Measurements from ENCODE around the gene RCBTB2. TPM values are rescaled to one million over a fixed set of nuclear protein-coding genes. Genes with fewer than 3 reads are reported as not detected.

Gene RCBTB2
- total RNA-seq, 2 experiments from 2014 or later = 18.3 to 21.5 TPM

DNA sequence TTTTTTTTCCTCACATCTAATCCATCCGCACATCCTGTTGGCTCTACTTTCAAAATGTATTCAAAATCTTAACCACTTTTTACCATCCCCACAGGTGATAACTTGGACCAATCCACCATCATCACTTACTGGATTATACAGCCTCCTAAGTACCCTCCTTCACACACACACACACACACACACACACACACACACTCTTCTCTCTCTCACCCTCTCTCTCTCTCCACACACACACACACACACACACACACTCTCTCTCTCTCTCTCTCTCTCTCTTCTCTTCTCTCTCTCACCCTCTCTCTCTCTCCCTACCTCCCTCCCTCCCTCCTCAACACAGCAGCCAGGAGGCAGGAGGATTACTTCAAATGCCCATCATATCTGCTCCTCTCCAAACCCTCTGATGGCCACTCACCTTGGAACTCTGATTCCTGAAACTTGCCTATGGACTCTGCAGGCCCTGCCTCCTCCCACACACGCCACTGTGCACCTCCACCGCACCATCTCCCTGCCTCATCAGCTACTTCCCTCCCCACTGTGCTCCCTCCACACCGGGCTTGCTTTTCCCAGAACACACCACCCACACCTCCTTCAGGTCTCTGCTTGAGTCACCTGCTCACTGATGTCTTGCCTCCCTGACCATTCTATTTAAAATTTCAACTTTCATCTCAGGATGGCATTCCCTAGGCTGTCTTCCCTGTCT is 39.7 kb downstream of the RCBTB2 start:
- DNase-seq (peak; percentile 46), ATAC-seq (ENCODE audit: low read depth) (peak; percentile 27)
- no peak overlapping the region for H3K27ac Mint-ChIP-seq
- H3K4me1 Mint-ChIP-seq = peaks cover 45% of the 10 kb centered on the region
- H3K4me3 Mint-ChIP-seq = no peak overlapping the region
- POLR2A ChIA-PET = interaction anchor here (1.0 to 2.1 kb wide), 11 partner anchors 12 to 92 kb away, joined by 4 to 24 read pairs (median 7); partner anchors contain the start of genes LPAR6 and RCBTB2
- no peaks in the 10 kb centered on the region for H3K9me3 Mint-ChIP-seq
- peaks cover 25% of the 10 kb centered on the region for H3K36me3 Mint-ChIP-seq
- H3K27me3 Mint-ChIP-seq = no peaks in the 10 kb centered on the region

DNA sequence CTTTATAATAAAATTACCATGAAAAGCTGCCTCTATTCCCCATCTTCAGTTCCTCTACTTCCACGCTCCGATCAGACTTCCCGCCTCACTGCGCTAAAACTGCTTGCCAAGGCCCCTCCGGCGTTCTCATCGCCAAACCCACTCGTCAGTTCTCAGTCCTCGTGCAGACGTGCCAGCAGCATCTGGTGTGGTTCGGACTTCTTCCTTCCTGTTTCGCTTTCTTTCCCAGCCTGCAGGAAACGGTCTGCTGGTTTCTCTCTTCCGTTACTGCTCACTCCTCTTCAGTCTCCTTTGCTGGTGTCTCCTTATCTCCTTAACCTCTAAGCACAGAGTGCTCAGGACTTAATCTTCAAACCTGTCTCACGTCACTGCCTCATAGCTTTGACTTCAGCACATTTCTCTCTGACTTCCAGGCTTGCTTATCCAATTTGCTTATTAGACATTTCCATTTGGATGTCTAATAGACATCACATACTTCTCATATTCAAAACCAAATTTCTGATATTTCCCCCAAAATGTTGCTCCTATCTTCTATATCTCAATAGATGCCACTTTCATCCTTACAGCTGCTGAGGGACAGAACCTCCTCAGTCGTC is 40.3 kb downstream of the RCBTB2 start:
- Mint-ChIP-seq H3K27me3 (no peaks in the 10 kb centered on the region), H3K27ac (no peak overlapping the region), H3K9me3 (no peaks in the 10 kb centered on the region), H3K36me3 (peaks cover 29% of the 10 kb centered on the region), H3K4me3 (no peak overlapping the region), H3K4me1 (peaks cover 43% of the 10 kb centered on the region)
- POLR2A ChIA-PET = interaction anchor here (0.6 to 2.1 kb wide), 14 partner anchors 13 to 321 kb away, joined by 3 to 24 read pairs (median 4); partner anchors contain the start of genes LPAR6 and RCBTB2
- peak; percentile 85 for ATAC-seq (ENCODE audit: low read depth)
- peak; percentile 70 for DNase-seq

DNA sequence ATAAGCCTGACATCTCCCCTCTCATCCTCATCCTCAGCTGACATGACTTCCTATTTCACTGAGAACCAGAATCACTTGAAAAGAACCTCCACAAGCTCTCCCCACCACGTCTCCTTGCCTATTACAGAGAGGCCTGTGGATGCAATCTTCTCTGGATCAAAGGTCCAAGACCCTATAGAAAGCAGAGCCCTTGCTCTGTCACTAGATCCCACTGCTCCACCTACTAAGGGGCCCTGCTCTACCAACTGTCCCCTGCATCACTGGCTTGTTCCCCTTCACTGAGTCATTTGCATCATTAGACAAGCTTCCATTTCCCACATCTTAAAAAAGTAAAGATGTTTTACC is 40.8 kb downstream of the RCBTB2 start:
- Mint-ChIP-seq H3K36me3 (peaks cover 34% of the 10 kb centered on the region), H3K27ac (no peak overlapping the region), H3K9me3 (peaks cover 2% of the 10 kb centered on the region), H3K4me1 (peaks cover 41% of the 10 kb centered on the region), H3K27me3 (no peaks in the 10 kb centered on the region), H3K4me3 (no peak overlapping the region)
- POLR2A ChIA-PET = interaction anchor here (0.6 to 2.1 kb wide), 13 partner anchors 13 to 321 kb away, joined by 3 to 24 read pairs (median 4); partner anchors contain the start of genes LPAR6 and RCBTB2
- DNase-seq = no peak
- ATAC-seq (ENCODE audit: low read depth) = peak; percentile 45

DNA sequence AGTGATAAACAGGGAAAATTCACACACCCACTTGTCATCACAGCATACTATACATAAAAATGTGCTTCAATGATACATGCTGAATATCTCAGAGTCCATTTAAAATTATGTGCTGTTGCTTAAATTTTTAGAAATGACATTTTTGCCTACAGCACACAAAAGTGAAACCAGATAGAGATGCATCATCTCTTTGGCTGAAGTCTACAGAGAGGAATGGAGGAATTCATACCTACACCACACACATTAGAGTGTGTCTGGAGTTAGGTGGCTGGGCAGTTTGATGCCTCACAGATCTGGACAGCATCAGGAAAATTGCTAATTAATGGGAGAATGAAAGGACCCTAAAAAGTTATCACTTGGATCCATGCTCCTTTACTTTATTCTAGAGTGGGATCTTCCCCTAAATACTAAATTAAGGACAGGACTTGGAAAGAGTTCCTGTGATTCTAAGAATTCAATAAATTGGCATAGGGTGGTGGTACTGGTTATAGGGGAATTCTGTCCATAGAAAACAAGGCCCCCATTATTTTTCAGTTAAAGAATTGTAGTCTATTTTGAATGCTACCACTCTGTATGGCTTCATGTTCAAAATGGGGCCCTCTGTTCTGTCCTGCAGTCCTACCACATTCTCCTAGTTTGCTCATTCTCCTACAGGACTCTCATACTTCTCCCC is 41.3 kb downstream of the RCBTB2 start:
- Mint-ChIP-seq H3K4me1 (peaks cover 40% of the 10 kb centered on the region), H3K27me3 (no peaks in the 10 kb centered on the region), H3K27ac (no peak overlapping the region), H3K9me3 (peaks cover 2% of the 10 kb centered on the region), H3K36me3 (peaks cover 35% of the 10 kb centered on the region), H3K4me3 (no peak overlapping the region)
- POLR2A ChIA-PET = interaction anchor here (0.9 to 2.1 kb wide), 11 partner anchors 12 to 91 kb away, joined by 3 to 24 read pairs (median 6); partner anchors contain the start of genes LPAR6 and RCBTB2
- ATAC-seq (ENCODE audit: low read depth) (no peak), DNase-seq (no peak)

DNA sequence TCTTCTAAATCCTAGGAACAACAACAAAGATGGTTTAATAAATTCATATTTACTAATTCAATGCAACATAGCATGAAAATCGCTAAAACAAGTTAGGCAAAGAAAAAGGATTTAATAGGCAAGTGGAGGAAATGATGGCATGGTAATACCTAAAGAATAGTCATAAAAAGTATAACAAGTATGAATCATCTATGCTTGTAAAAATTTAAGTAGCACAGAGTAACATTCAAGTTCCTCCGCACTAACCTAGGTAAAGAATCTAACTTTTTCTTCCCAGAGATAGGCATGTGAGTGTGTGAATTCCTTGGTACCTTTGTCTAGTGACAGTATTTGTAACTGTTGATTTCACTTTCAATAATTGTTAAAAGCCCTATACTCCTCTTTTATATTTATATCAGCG is 42.6 kb downstream of the RCBTB2 start:
- H3K4me3 Mint-ChIP-seq = no peak overlapping the region
- peak overlapping the region; percentile 39 for H3K27ac Mint-ChIP-seq
- H3K9me3 Mint-ChIP-seq = peaks cover 3% of the 10 kb centered on the region
- H3K36me3 Mint-ChIP-seq = peaks cover 45% of the 10 kb centered on the region
- ATAC-seq (ENCODE audit: low read depth) = no peak
- no peaks in the 10 kb centered on the region for H3K27me3 Mint-ChIP-seq
- no peak for DNase-seq
- H3K4me1 Mint-ChIP-seq = peaks cover 37% of the 10 kb centered on the region
- POLR2A ChIA-PET = interaction anchor here (0.9 to 1.2 kb wide), 2 partner anchors 15 to 78 kb away, joined by 3 to 5 read pairs; partner anchors contain the start of gene LPAR6

DNA sequence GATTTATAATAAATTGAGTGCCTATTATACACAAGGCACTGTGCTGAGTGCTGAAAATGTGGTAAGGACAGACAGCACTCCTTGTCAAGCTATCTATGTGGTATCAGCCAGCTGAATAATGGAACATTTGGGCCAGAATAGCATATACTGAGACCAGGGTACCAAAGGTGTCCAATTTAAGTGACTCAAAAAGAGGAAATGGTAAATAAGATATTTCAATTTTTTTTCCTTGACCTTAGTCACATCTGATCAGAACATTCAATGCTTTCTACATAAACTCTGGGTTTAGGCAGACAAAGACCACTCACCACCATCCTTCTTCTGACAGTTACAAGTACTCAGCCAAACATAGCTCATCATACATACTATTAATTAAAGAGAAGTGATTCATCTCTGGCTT is 43.2 kb downstream of the RCBTB2 start:
- Mint-ChIP-seq H3K9me3 (peaks cover 3% of the 10 kb centered on the region), H3K27ac (peak overlapping the region; percentile 39), H3K4me3 (no peak overlapping the region), H3K27me3 (no peaks in the 10 kb centered on the region), H3K36me3 (peaks cover 50% of the 10 kb centered on the region), H3K4me1 (peaks cover 37% of the 10 kb centered on the region)
- no peak for ATAC-seq (ENCODE audit: low read depth)
- no peak for DNase-seq
- POLR2A ChIA-PET = interaction anchor here (0.9 to 1.2 kb wide), 2 partner anchors 16 to 77 kb away, joined by 3 to 5 read pairs; partner anchors contain the start of gene LPAR6

DNA sequence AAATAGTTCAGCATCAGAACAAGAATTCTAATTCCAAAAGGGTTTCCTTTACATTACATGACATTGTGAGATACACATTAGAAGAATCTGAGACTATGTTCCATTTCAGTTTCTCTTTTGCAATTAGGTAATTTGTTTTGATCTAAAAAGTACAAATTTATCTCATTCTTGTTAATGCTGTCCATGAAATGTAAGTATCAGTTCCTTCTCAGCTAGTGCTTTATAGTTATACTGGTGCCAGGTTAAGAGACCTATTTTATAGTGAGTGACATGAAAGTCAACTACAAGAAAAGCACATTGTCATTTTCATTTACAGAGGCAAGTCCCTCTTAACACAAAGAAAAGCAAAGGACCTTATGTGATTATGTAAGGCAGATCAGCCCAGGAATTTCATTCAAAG is 43.9 kb downstream of the RCBTB2 start:
- Mint-ChIP-seq H3K27me3 (no peaks in the 10 kb centered on the region), H3K36me3 (peaks cover 54% of the 10 kb centered on the region), H3K27ac (peak overlapping the region; percentile 66), H3K4me1 (peaks cover 37% of the 10 kb centered on the region), H3K9me3 (peaks cover 3% of the 10 kb centered on the region), H3K4me3 (no peak overlapping the region)
- no peak for ATAC-seq (ENCODE audit: low read depth)
- no peak for DNase-seq
- POLR2A ChIA-PET = interaction anchor here (1.2 kb wide), 1 partner anchor 76 kb away, joined by 3 read pairs; the partner anchor contains the start of gene LPAR6

DNA sequence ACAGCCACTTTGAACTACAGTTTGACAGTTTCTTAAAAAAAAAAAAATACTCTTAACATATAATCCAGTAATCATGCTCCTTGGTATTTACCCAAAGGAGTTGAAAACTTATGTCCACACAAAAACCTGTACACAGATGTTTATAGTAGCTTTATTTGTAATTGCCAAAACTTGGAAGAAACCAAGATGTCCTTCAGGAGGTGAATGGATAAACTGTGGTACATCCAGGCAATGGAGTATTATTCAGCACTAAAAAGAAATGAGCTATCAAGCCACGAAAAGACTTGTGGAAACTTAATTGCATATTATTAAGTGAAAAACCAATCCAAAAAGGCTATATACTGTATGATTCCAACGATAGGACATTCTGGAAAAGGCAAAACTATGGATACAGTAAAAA is 44.9 kb downstream of the RCBTB2 start:
- Mint-ChIP-seq H3K36me3 (peaks cover 62% of the 10 kb centered on the region), H3K9me3 (peaks cover 3% of the 10 kb centered on the region), H3K27ac (peak overlapping the region; percentile 15), H3K27me3 (no peaks in the 10 kb centered on the region), H3K4me1 (peaks cover 37% of the 10 kb centered on the region), H3K4me3 (peak overlapping the region; percentile 46)
- POLR2A ChIA-PET = interaction anchor here (0.6 kb wide), 1 partner anchor 44 kb away, joined by 3 read pairs; no protein-coding TSS in a partner anchor
- DNase-seq (no peak), ATAC-seq (ENCODE audit: low read depth) (no peak)

DNA sequence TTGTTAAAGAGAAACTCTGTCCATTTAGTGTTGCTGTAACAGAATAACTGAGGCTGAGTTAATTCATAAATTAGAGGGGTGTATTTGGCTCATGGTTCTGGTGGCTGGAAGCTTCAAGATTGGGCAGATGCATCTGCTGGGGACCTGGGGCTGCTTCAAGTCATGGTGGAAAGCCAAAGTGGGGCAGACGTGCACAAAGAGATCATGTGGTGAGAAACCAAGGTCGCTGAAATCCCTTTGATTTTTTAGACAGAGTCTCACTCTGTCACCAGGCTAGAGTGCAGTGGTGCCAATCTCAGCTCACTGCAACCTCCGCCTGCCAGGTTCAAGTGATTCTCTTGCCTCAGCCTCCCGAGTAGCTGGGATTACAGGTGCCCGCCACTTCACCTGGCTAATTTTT is 46.0 kb downstream of the RCBTB2 start:
- DNase-seq (no peak), ATAC-seq (ENCODE audit: low read depth) (peak; percentile 17)
- POLR2A ChIA-PET = interaction anchor here (0.9 kb wide), 1 partner anchor 486 kb away, joined by 6 read pairs; no protein-coding TSS in a partner anchor
- H3K36me3 Mint-ChIP-seq = peaks cover 70% of the 10 kb centered on the region
- peak overlapping the region; percentile 31 for H3K27ac Mint-ChIP-seq
- H3K9me3 Mint-ChIP-seq = peaks cover 3% of the 10 kb centered on the region
- H3K4me1 Mint-ChIP-seq = peaks cover 37% of the 10 kb centered on the region
- no peaks in the 10 kb centered on the region for H3K27me3 Mint-ChIP-seq
- peak overlapping the region; percentile 21 for H3K4me3 Mint-ChIP-seq

DNA sequence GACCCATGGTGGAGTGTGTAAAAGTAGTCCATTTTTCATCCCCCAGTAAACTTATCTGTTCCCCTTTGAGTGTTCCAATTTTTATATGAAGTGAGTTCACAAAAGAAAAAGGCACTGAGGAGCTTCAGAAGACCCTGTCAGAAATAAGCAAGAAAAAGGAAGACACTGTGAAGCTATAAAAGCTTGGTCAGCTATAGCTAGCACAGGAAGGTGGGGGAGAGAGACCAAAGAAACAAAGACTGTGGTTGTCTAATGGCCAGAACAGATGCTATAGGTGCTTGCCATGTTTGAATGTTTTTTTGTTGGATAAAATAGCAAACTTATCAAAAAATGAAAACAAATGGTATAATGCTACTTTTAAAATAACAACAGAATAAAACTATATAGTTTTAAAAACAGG is 46.5 kb downstream of the RCBTB2 start:
- H3K27ac Mint-ChIP-seq = peak overlapping the region; percentile 79
- peaks cover 72% of the 10 kb centered on the region for H3K36me3 Mint-ChIP-seq
- ATAC-seq (ENCODE audit: low read depth) (peak; percentile 21), DNase-seq (no peak)
- H3K9me3 Mint-ChIP-seq = peaks cover 3% of the 10 kb centered on the region
- POLR2A ChIA-PET = interaction anchor here (0.7 to 0.9 kb wide), 2 partner anchors 41 to 486 kb away, joined by 3 to 6 read pairs; no protein-coding TSS in a partner anchor
- no peaks in the 10 kb centered on the region for H3K27me3 Mint-ChIP-seq
- peaks cover 35% of the 10 kb centered on the region for H3K4me1 Mint-ChIP-seq
- H3K4me3 Mint-ChIP-seq = peak overlapping the region; percentile 38

DNA sequence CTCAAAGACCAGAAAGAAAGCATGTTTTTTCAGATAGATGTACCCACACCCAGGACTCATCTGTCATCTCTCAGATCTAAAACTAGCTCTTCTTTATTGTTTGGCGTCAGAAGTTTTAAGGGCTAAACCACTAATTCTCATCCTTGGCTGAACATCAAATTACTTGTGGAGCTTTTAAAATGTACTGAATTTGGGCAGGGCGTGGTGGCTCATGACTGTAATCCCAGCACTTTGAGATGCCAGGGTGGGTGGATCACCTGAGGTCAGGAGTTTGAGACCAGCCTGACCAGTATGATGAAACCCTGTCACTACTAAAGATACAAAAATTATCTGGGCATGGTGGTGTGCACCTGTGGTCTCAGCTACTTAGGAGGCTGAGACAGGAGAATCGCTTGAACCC is 47.4 kb downstream of the RCBTB2 start:
- DNase-seq = no peak
- POLR2A ChIA-PET = no interaction called here
- H3K27me3 Mint-ChIP-seq = no peaks in the 10 kb centered on the region
- peaks cover 3% of the 10 kb centered on the region for H3K9me3 Mint-ChIP-seq
- ATAC-seq (ENCODE audit: low read depth) = no peak
- peaks cover 28% of the 10 kb centered on the region for H3K4me1 Mint-ChIP-seq
- H3K4me3 Mint-ChIP-seq = no peak overlapping the region
- no peak overlapping the region for H3K27ac Mint-ChIP-seq
- H3K36me3 Mint-ChIP-seq = peaks cover 71% of the 10 kb centered on the region

DNA sequence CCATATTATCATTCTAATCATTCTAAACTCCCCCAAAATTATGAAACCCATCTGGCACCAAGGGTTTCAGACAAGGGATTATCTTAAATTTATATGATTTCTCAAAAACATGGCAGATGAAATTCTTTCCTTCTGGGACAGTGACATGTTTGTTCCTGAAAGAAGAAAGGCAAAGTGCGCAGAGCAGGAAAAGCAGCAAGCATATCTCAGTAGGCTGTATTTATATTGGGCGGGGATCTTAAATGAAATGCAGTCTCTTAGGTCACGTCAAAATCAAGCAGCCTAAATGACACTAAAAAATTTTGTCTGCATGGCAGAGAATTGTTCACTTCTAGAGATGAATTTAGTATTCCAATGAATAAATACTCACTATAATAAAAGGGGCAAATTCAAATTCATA is 49.3 kb downstream of the RCBTB2 start:
- Mint-ChIP-seq H3K27me3 (no peaks in the 10 kb centered on the region), H3K36me3 (peaks cover 70% of the 10 kb centered on the region), H3K27ac (no peak overlapping the region), H3K9me3 (peaks cover 3% of the 10 kb centered on the region), H3K4me1 (peaks cover 16% of the 10 kb centered on the region), H3K4me3 (no peak overlapping the region)
- ATAC-seq (ENCODE audit: low read depth) (no peak), DNase-seq (no peak)
- POLR2A ChIA-PET = no interaction called here

DNA sequence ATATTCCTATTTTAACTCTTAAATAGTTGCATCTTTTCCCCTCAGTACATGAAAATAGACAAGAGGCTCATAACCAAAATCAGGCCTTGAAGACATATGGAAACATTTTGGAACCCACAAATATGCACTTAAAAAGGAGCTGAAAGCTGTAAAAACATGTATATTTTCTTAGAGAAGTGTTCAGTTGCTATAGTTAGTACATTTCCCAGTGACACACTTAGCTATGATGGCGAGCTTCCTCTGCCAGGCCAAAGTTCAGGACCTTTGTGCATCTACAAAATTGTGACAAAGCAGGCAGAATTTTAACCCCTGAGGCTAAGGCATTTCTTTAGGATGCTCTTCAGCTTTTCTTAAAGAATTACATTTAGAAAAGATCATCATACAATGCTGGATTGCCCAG is 54.5 kb downstream of the RCBTB2 start:
- Mint-ChIP-seq H3K9me3 (no peaks in the 10 kb centered on the region), H3K4me3 (no peak overlapping the region), H3K27ac (no peak overlapping the region), H3K4me1 (peaks cover 3% of the 10 kb centered on the region), H3K36me3 (peaks cover 63% of the 10 kb centered on the region), H3K27me3 (no peaks in the 10 kb centered on the region)
- no peak for DNase-seq
- no peak for ATAC-seq (ENCODE audit: low read depth)
- POLR2A ChIA-PET = interaction anchor here (1.1 kb wide), 1 partner anchor 14 kb away, joined by 3 read pairs; no protein-coding TSS in a partner anchor
